Measurements from ENCODE around the gene BTN1A1. TPM values are rescaled to one million over a fixed set of nuclear protein-coding genes. Genes with fewer than 3 reads are reported as not detected.

BTN1A1 gene
- total RNA-seq, 1 experiment from 2014 or later: 0.15 TPM

- TF ChIP-seq ERG (CRISPR knock-in tag; IDR thresholded peaks at IDR 0.05): no peak
- no peak for TF ChIP-seq SP1 (CRISPR knock-in tag; conservative IDR thresholded peaks at IDR 0.05)
- TF ChIP-seq RORB (CRISPR knock-in tag; IDR thresholded peaks at IDR 0.05): no peak
- H3K9me3 Mint-ChIP-seq: peaks cover 11% of the 10 kb centered on the region
- no peaks in the 10 kb centered on the region; the same call in none of the 2 replicates for H3K27me3 Mint-ChIP-seq (ENCODE audit: low read depth)
- no peak overlapping the region for H3K27ac Mint-ChIP-seq
- 0 out of 2 replicates have a peak, but pooled peaks cover 5% of the 10 kb centered on the region for H3K36me3 Mint-ChIP-seq
- H3K4me1 Mint-ChIP-seq: no peaks in the 10 kb centered on the region
- CTCF ChIA-PET: no interaction called here
- DNase-seq (ENCODE audit: low spot score) (no peak), ATAC-seq (no peak)
- no peak overlapping the region for H3K4me3 Mint-ChIP-seq
- POLR2A ChIA-PET: no interaction called here
These were observed 14.9 kb upstream of the BTN1A1 start for GRCh38 chr6:26485112-26485780.

- Mint-ChIP-seq H3K27ac (no peak overlapping the region), H3K4me3 (no peak overlapping the region), H3K36me3 (no peaks in the 10 kb centered on the region), H3K27me3 (ENCODE audit: low read depth) (no peaks in the 10 kb centered on the region; the same call in none of the 2 replicates), H3K4me1 (no peaks in the 10 kb centered on the region), H3K9me3 (peaks cover 2% of the 10 kb centered on the region; the same call in 1 of the 2 replicates)
- ChIA-PET CTCF (interaction anchor here (0.6 kb wide), 1 partner anchor 50 kb away, joined by 3 read pairs; no protein-coding TSS in a partner anchor), POLR2A (no interaction called here)
- TF ChIP-seq ZNF263 (CRISPR knock-in tag; IDR thresholded peaks at IDR 0.05; ENCODE audit: low read depth) (no peak), CTCF (IDR thresholded peaks at IDR 0.05) (no peak), GRHL2 (CRISPR knock-in tag; IDR thresholded peaks at IDR 0.05; ENCODE audit: insufficient replicate concordance, severe bottlenecking) (no peak)
- ATAC-seq (no peak), DNase-seq (ENCODE audit: low spot score) (no peak)
These were observed 13.7 kb upstream of the BTN1A1 start for GRCh38 chr6:26486358-26486757.

GRCh38 chr6:26487466-26487865 is 12.6 kb upstream of the BTN1A1 start:
- Mint-ChIP-seq H3K36me3 (no peaks in the 10 kb centered on the region), H3K27me3 (ENCODE audit: low read depth) (no peaks in the 10 kb centered on the region; the same call in none of the 2 replicates), H3K4me3 (no peak overlapping the region), H3K9me3 (no peaks in the 10 kb centered on the region; the same call in 1 of the 2 replicates), H3K27ac (no peak overlapping the region), H3K4me1 (no peaks in the 10 kb centered on the region)
- DNase-seq (ENCODE audit: low spot score) (no peak), ATAC-seq (no peak)
- CTCF ChIA-PET: interaction anchor here (1.5 kb wide), 1 partner anchor 108 kb away, joined by 4 read pairs; no protein-coding TSS in a partner anchor
- POLR2A ChIA-PET: no interaction called here
- TF ChIP-seq ETV6 (CRISPR knock-in tag; IDR thresholded peaks at IDR 0.05) (no peak), ZNF138 (CRISPR knock-in tag; conservative IDR thresholded peaks at IDR 0.05) (no peak), ZNF232 (CRISPR knock-in tag; IDR thresholded peaks at IDR 0.05) (no peak), KAT7 (CRISPR knock-in tag; IDR thresholded peaks at IDR 0.05; ENCODE audit: borderline replicate concordance) (no peak), E2F4 (CRISPR knock-in tag; IDR thresholded peaks at IDR 0.05; ENCODE audit: borderline replicate concordance, low read depth) (no peak), FOXP4 (CRISPR knock-in tag; IDR thresholded peaks at IDR 0.05) (no peak), TEAD4 (CRISPR knock-in tag; IDR thresholded peaks at IDR 0.05) (no peak), AR (CRISPR knock-in tag; IDR thresholded peaks at IDR 0.05) (no peak), CREB1 (CRISPR knock-in tag; IDR thresholded peaks at IDR 0.05) (no peak), SMAD3 (CRISPR knock-in tag; IDR thresholded peaks at IDR 0.05; ENCODE audit: borderline replicate concordance) (no peak)
- TF ChIP-seq, protein P1, sequence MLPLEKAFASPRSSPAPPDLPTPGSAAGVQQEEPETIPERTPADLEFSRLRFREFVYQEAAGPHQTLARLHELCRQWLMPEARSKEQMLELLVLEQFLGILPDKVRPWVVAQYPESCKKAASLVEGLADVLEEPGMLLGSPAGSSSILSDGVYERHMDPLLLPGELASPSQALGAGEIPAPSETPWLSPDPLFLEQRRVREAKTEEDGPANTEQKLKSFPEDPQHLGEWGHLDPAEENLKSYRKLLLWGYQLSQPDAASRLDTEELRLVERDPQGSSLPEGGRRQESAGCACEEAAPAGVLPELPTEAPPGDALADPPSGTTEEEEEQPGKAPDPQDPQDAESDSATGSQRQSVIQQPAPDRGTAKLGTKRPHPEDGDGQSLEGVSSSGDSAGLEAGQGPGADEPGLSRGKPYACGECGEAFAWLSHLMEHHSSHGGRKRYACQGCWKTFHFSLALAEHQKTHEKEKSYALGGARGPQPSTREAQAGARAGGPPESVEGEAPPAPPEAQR (CRISPR knock-in tag; IDR thresholded peaks at IDR 0.05): no peak
- TF ChIP-seq, protein P2, sequence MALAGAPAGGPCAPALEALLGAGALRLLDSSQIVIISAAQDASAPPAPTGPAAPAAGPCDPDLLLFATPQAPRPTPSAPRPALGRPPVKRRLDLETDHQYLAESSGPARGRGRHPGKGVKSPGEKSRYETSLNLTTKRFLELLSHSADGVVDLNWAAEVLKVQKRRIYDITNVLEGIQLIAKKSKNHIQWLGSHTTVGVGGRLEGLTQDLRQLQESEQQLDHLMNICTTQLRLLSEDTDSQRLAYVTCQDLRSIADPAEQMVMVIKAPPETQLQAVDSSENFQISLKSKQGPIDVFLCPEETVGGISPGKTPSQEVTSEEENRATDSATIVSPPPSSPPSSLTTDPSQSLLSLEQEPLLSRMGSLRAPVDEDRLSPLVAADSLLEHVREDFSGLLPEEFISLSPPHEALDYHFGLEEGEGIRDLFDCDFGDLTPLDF (CRISPR knock-in tag; IDR thresholded peaks at IDR 0.05): no peak
- TF ChIP-seq, protein P3, sequence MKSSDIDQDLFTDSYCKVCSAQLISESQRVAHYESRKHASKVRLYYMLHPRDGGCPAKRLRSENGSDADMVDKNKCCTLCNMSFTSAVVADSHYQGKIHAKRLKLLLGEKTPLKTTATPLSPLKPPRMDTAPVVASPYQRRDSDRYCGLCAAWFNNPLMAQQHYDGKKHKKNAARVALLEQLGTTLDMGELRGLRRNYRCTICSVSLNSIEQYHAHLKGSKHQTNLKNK (CRISPR knock-in tag; IDR thresholded peaks at IDR 0.05): no peak

Measured in WTC11 (cell line).